Gastrocnemius medialis (tissue), 4 donors: ENCODE measurements around the gene NDUFA8. TPM values are rescaled to one million over a fixed set of nuclear protein-coding genes. Genes with fewer than 3 reads are reported as not detected.

ENCODE experiments used
- ATAC-seq, 2 donors: fragments of 150-250 bp; one replicate each; pipeline ENCODE4 v1.9.1; 2016
- DNase-seq, 2 donors: peaks; one replicate each; pipeline ENCODE4 v3.0.0-alpha.2; 2019
- H3K27ac ChIP-seq, 4 donors: fragments of 200-600 bp; sonication (generic); 1 replicate in 1 of 4; 2 replicates in 3 of 4; pipeline ENCODE4 v1.5.1; 2016 to 2018; ENCODE audit warnings: mild to moderate bottlenecking in 2 of 4, moderate library complexity in 1 of 4
- H3K27me3 ChIP-seq, 3 donors: fragments of 200-600 bp; sonication (generic) in 2 of 3; 1 replicate in 1 of 3; 2 replicates in 2 of 3; pipeline versions ENCODE4 v1.5.1 to v1.6.0; 2016 to 2019; ENCODE audit warnings: mild to moderate bottlenecking in 1 of 3, moderate library complexity in 1 of 3
- H3K36me3 ChIP-seq, 2 donors: fragments of 200-600 bp; sonication (generic) in 1 of 2; one replicate each; pipeline ENCODE4 v1.5.1; 2017 to 2018
- H3K4me1 ChIP-seq, 2 donors: fragments of 200-600 bp; sonication (generic) in 1 of 2; one replicate each; pipeline ENCODE4 v1.5.1; 2016 to 2017; ENCODE audit warnings: mild to moderate bottlenecking in 2 of 2
- H3K4me3 ChIP-seq, 4 donors: fragments of 200-600 bp; sonication (generic) in 3 of 4; 1 replicate in 1 of 4; 2 replicates in 3 of 4; pipeline ENCODE4 v1.5.1; 2016 to 2019; ENCODE audit warnings: mild to moderate bottlenecking in 2 of 4
- H3K9me3 ChIP-seq, 3 donors: fragments of 200-600 bp; sonication (generic) in 2 of 3; 1 replicate in 1 of 3; 2 replicates in 2 of 3; pipeline ENCODE4 v1.5.1; 2016 to 2019
- POLR2A ChIP-seq, 2 donors: fragments of 450-650 bp; IDR thresholded peaks; one replicate each; pipeline ENCODE4 v1.6.1; 2017; ENCODE audit warnings: antibody characterized with exemption in 2 of 2, mild to moderate bottlenecking in 2 of 2, moderate library complexity in 2 of 2
- in situ Hi-C, 4 donors: fragments of 200-750 bp; cut with MboI; loops; one replicate each; pipeline versions ENCODE4 v1.15.0 to v1.8.0; 2017; ENCODE audit warnings: low sequenced_read_pairs in 4 of 4
- intact Hi-C: fragments of 100-400 bp; cut with DNase I; formaldehyde crosslinking; loops from one replicate; pipeline ENCODE4 v1.15.1; 2023; ENCODE audit warnings: low total_unique reads
- total RNA-seq, 4 donors: library from RNA; depleted of rRNA; stranded (reverse); fragments of >200 nt; gene quantifications; one replicate each; pipeline versions ENCODE4 v1.1.0 to v1.2.3, GENCODE V29; 2016
- TF ChIP-seq, protein P1 (sequence below), 5 experiments: fragments of 450-650 bp in 3 of 5; fragments of 200-600 bp in 2 of 5; sonication (generic) in 2 of 5; IDR thresholded peaks in 4 of 5; conservative IDR thresholded peaks in 1 of 5; 1 replicate in 4 of 5; 2 replicates in 1 of 5; pipeline ENCODE4 v1.5.1; 2016 to 2019; ENCODE audit warnings: antibody characterized with exemption in 5 of 5, mild to moderate bottlenecking in 3 of 5, moderate library complexity in 3 of 5

NDUFA8 gene
- total RNA-seq, 4 donors from 2014 or later = 51.0 to 114 (median 92.8) TPM

DNA sequence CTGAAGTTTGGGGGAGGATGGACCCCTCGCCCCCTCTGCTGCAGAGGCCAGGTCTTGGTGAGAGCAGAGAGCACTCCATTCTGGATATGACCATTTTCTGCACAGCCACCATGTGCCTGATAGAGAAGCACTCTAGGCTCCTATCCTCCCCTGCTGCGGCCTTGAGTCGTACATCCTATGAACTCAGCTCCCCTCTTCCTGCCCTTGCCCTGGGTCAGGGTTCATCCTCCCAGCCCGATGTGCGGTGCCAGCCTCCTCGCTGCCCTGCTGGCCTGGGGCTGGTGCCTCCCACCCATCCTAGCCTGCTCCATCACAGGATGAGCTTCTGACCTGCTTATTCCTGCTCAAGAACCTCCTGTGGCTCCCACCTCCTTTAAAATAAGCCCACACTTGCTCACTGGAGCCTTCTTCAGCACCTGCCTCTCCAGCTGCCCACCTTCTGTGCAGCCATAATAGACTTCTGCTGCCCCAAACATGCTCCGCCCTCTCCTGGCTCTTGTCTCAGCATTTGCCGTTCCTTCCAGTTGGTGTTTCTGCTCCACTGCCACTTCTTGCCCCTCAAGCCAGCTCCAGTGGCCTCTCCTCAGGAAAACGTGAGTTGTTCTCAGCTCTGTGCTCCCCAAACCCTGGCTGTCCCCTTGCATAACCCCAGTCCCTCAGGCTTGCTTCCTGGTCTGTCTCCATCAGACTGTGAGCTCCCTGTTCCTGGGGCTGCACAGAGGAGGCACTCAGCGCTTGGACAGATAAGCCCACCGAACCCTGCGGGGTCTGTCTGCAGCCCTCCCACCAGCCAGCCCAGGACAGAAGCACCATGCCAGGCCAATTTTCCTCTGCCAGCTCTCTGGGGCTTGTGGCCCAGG, 44.2 kb downstream of the NDUFA8 start:
- Histone ChIP-seq H3K4me1 (peaks cover 0 to 3% of the 10 kb centered on the region in 2 donors), H3K27me3 (no peaks in the 10 kb centered on the region), H3K9me3 (no peaks in the 10 kb centered on the region), H3K4me3 (no peak overlapping the region), H3K27ac (no peak overlapping the region), H3K36me3 (no peaks in the 10 kb centered on the region)
- DNase-seq (no peak), ATAC-seq (no peak)
- in situ Hi-C loops (loop anchor here in 3 of 4 donors (25.0 kb wide), 2 partner anchors 347 to 697 kb away; partner anchors contain the start of gene OR1K1 (in 2 of the 3)), intact Hi-C loops (no loop called here)
- TF ChIP-seq POLR2A (IDR thresholded peaks at IDR 0.05) = no peak
- TF ChIP-seq, protein P1, sequence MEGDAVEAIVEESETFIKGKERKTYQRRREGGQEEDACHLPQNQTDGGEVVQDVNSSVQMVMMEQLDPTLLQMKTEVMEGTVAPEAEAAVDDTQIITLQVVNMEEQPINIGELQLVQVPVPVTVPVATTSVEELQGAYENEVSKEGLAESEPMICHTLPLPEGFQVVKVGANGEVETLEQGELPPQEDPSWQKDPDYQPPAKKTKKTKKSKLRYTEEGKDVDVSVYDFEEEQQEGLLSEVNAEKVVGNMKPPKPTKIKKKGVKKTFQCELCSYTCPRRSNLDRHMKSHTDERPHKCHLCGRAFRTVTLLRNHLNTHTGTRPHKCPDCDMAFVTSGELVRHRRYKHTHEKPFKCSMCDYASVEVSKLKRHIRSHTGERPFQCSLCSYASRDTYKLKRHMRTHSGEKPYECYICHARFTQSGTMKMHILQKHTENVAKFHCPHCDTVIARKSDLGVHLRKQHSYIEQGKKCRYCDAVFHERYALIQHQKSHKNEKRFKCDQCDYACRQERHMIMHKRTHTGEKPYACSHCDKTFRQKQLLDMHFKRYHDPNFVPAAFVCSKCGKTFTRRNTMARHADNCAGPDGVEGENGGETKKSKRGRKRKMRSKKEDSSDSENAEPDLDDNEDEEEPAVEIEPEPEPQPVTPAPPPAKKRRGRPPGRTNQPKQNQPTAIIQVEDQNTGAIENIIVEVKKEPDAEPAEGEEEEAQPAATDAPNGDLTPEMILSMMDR (IDR thresholded peaks at IDR 0.05 in 4 of 5, conservative IDR thresholded peaks at IDR 0.05 in 1 of 5) = no peak

DNA sequence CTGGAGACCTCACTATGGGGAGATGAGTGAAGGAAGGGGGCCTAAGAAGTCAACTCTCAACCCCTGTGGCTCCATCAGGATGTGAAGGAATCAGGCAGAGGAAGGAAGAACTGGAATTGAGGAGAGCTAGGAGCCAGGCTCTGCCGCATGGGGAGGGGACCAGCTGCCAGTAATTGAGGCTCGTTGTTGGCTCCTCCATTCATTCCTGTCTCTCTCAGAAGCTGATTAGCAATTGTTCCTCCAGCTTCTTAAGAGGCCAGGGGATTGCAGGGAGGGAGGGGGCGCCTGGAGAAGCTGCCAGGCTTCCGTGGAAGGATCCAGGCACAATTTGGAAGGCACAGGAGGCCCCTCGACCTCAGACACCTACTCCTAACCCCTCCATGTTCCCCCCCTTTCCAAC, 46.0 kb downstream of the NDUFA8 start:
- Histone ChIP-seq H3K4me1 (no peaks in the 10 kb centered on the region), H3K27me3 (no peaks in the 10 kb centered on the region), H3K36me3 (no peaks in the 10 kb centered on the region), H3K4me3 (no peak overlapping the region), H3K9me3 (no peaks in the 10 kb centered on the region), H3K27ac (no peak overlapping the region)
- no peak for TF ChIP-seq POLR2A (IDR thresholded peaks at IDR 0.05)
- TF ChIP-seq, protein P1 (IDR thresholded peaks at IDR 0.05 in 4 of 5, conservative IDR thresholded peaks at IDR 0.05 in 1 of 5) = no peak
- ATAC-seq (no peak), DNase-seq (no peak)
- in situ Hi-C loops = loop anchor here in 3 of 4 donors (25.0 kb wide), 2 partner anchors 349 to 699 kb away; partner anchors contain the start of gene OR1K1 (in 2 of the 3)
- intact Hi-C loops = no loop called here

DNA sequence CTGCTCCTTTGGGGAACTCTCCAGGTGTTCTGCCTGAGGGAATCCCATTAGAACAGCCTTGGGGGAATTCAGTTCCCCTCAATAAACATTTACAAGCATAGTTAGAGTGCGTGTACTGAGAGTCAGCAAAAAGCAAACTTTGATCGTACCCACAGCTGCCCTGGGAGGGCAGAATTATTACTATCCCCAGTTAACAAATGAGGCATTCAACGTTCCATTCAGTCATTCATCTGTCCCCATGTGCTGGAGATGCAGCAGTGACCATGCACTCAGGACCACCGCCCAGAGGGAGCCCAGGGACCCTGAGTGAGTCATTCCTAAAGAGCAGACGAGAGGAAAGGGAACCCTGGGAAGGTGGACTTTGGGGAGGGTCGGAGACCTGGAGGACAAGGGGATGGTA, 47.3 kb downstream of the NDUFA8 start:
- H3K27ac ChIP-seq = no peak overlapping the region
- in situ Hi-C loops = loop anchor here in 3 of 4 donors (25.0 kb wide), 2 partner anchors 350 to 700 kb away; partner anchors contain the start of gene OR1K1 (in 2 of the 3)
- no peak for DNase-seq
- intact Hi-C loops = no loop called here
- no peaks in the 10 kb centered on the region for H3K4me1 ChIP-seq
- H3K36me3 ChIP-seq = no peaks in the 10 kb centered on the region
- no peak overlapping the region for H3K4me3 ChIP-seq
- ATAC-seq = peak in 1 of 2 donors; percentile 12
- H3K27me3 ChIP-seq = no peaks in the 10 kb centered on the region
- H3K9me3 ChIP-seq = no peaks in the 10 kb centered on the region
- TF ChIP-seq POLR2A (IDR thresholded peaks at IDR 0.05) = no peak
- TF ChIP-seq, protein P1 (IDR thresholded peaks at IDR 0.05 in 4 of 5, conservative IDR thresholded peaks at IDR 0.05 in 1 of 5) = no peak

DNA sequence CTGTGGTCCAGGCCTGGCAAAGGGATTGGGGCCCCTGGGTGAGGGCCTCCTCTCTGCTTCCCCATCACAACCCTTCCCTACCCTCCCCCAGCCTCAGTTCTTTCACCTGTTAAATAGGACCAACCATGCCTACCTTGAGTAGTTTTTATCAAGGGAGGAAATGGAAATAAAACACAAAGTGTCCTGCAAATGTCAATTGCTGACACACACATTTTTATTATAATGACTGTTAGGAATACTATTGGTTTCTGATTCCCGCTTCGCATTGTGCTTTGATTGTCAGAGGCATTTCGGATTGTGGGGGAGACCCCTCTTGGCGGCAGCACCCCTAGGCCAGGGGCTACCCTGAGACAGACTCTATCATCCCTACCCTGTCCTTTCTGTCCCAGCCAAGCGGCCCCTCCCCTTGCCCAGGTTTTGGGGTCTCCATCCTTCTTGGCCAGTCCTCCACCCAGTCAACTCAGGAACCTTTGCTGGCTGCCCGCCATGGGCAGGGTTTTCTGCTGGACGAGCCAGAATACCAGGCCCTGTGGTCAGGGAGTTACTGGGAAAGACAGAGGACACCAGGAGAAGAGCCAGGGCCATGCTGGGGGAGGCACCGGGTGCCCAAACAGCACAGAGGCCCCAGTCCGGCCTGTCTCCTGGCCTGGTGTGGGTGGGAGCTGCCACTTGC, 48.0 kb downstream of the NDUFA8 start:
- H3K4me3 ChIP-seq = no peak overlapping the region
- H3K27me3 ChIP-seq = no peaks in the 10 kb centered on the region
- no peak for ATAC-seq
- H3K27ac ChIP-seq = no peak overlapping the region
- H3K36me3 ChIP-seq = no peaks in the 10 kb centered on the region
- intact Hi-C loops = no loop called here
- no peaks in the 10 kb centered on the region for H3K4me1 ChIP-seq
- DNase-seq = no peak
- TF ChIP-seq, protein P1 (IDR thresholded peaks at IDR 0.05 in 4 of 5, conservative IDR thresholded peaks at IDR 0.05 in 1 of 5) = no peak
- no peak for TF ChIP-seq POLR2A (IDR thresholded peaks at IDR 0.05)
- no peaks in the 10 kb centered on the region for H3K9me3 ChIP-seq
- in situ Hi-C loops = loop anchor here in 3 of 4 donors (25.0 kb wide), 2 partner anchors 351 to 701 kb away; partner anchors contain the start of gene OR1K1 (in 2 of the 3)
